Mesendoderm (in vitro differentiated cells): ENCODE data around the gene TCEANC2.

ENCODE experiments used
- DNase-seq: peaks from one replicate; pipeline ENCODE4 v3.0.0; 2013
- H2AK5ac ChIP-seq: 2 replicates; pipeline ENCODE4 v1.6.1; 2013; ENCODE audit warnings: low read length, inconsistent platforms
- H2BK120ac ChIP-seq: 2 replicates; pipeline ENCODE4 v1.6.1; 2013; ENCODE audit warnings: low read depth, mild to moderate bottlenecking, low read length, moderate library complexity, mixed read lengths
- H2BK15ac ChIP-seq: replicated peaks from 2 replicates; pipeline ENCODE4 v1.6.1; 2013; ENCODE audit warnings: low read depth, mild to moderate bottlenecking, moderate library complexity
- H2BK5ac ChIP-seq: 2 replicates; pipeline ENCODE4 v1.6.1; 2013; ENCODE audit warnings: low read length, inconsistent platforms
- H3K18ac ChIP-seq: 2 replicates; pipeline ENCODE4 v1.6.1; 2013; ENCODE audit warnings: mild to moderate bottlenecking, low read length, mixed read lengths
- H3K23ac ChIP-seq: one replicate; pipeline ENCODE4 v1.6.1; 2013; ENCODE audit warnings: low read length
- H3K27ac ChIP-seq: 2 replicates; pipeline ENCODE4 v1.5.1; 2013; ENCODE audit warnings: low read depth, mild to moderate bottlenecking, inconsistent platforms, low read length, moderate library complexity
- H3K27me3 ChIP-seq: 2 replicates; pipeline ENCODE4 v1.6.1; 2013; ENCODE audit warnings: low read length, control low read depth, mild to moderate bottlenecking, inconsistent platforms; ENCODE audit not compliant: insufficient read depth, poor library complexity
- H3K36me3 ChIP-seq: 2 replicates; pipeline ENCODE4 v1.6.1; 2013; ENCODE audit warnings: low read length, inconsistent platforms; ENCODE audit not compliant: control insufficient read depth, insufficient read depth
- H3K4ac ChIP-seq: one replicate; pipeline ENCODE4 v1.6.1; 2013; ENCODE audit warnings: low read depth, mild to moderate bottlenecking, low read length, moderate library complexity
- H3K4me1 ChIP-seq: 2 replicates; pipeline ENCODE4 v1.6.1; 2013; ENCODE audit warnings: low read depth, low read length, inconsistent platforms; ENCODE audit not compliant: control insufficient read depth
- H3K4me2 ChIP-seq: 2 replicates; pipeline ENCODE4 v1.6.1; 2013; ENCODE audit warnings: low read length
- H3K4me3 ChIP-seq: 2 replicates; pipeline ENCODE4 v1.5.1; 2013; ENCODE audit warnings: mild to moderate bottlenecking, low read length
- H3K56ac ChIP-seq: one replicate; pipeline ENCODE4 v1.6.1; 2013; ENCODE audit warnings: low read length
- H3K79me1 ChIP-seq: 2 replicates; pipeline ENCODE4 v1.6.1; 2013; ENCODE audit warnings: low read length, inconsistent platforms
- H3K79me2 ChIP-seq: 2 replicates; pipeline ENCODE4 v1.6.1; 2013; ENCODE audit warnings: mild to moderate bottlenecking, low read length; ENCODE audit not compliant: control insufficient read depth, insufficient read depth
- H3K9ac ChIP-seq: 2 replicates; pipeline ENCODE4 v1.6.1; 2013; ENCODE audit warnings: low read length, inconsistent platforms
- H4K5ac ChIP-seq: one replicate; pipeline ENCODE4 v1.6.1; 2013; ENCODE audit warnings: low read length
- H4K8ac ChIP-seq: one replicate; pipeline ENCODE4 v1.6.1; 2013; ENCODE audit warnings: low read depth, mild to moderate bottlenecking, control low read depth, low read length, moderate library complexity
- WGBS: extraction: QIAGEN DNeasy Blood & Tissue Kit; methylation state at CpG from one replicate; pipeline ENCODE4 v1.1.7; 2013; ENCODE audit warnings: low lambda C conversion rate, missing lambda C conversion rate; ENCODE audit not compliant: insufficient coverage; ENCODE audit errors: extremely low coverage; 5-methylcytosine and 5-hydroxymethylcytosine counted together

Gene TCEANC2

DNA sequence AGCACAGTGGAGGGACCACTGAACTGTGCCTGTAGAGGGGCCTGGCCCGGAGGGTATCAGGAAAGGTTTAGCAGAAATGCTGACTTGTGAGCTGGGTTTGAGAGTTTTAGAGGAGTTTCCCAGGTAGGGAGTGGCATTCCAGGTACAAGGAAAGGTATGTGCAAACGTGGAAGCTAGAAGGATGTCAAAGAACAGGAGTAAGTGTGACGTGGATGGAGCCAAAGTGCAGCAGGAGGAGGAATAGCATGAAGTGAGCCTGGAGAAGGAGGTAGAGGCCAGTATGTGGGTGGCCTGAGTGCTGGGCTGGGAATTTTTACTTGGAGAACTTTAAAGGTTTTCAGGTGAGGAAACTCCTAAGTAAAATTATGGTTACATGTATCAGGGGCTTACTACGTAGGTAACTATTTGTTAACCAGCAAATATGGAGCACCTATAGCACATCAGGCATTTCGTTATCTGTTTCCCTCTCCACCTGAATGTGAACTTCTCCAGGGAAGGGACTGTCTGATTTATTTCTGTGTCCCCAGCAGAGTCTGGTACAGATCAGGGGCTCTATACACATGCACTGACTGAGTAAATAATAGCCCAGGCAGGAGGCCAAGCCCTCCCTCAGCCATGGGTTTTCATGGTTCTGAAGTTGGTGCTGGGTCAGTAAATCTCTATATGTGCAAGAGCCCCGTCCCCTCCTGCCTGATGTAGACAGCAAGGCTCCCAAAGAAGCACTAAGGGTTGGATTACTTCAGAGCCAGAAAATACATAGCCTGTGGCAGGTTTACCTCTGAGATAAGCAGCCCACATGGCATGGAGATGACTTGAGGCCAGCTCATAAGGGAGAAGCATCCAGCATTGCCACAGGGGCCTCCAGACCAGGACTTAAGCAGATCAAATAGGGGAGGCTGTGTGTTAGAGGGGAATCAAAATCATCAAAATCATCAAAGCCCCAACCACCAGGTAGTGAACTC lies 56.0 kb downstream of the TCEANC2 start:
- H3K18ac ChIP-seq = no peak overlapping the region
- no peak overlapping the region for H2BK120ac ChIP-seq
- H2AK5ac ChIP-seq = no peak overlapping the region
- H4K8ac ChIP-seq = no peak overlapping the region
- H3K27ac ChIP-seq = no peak overlapping the region
- no peak overlapping the region for H3K9ac ChIP-seq
- no CpG with 5 or more reads among the region's 6 CpGs for WGBS
- H3K23ac ChIP-seq = no peak overlapping the region
- H2BK5ac ChIP-seq = no peak overlapping the region
- no peaks in the 10 kb centered on the region for H3K79me1 ChIP-seq
- no peaks in the 10 kb centered on the region for H3K79me2 ChIP-seq
- no peak overlapping the region for H3K4ac ChIP-seq
- no peaks in the 10 kb centered on the region for H3K4me1 ChIP-seq
- H4K5ac ChIP-seq = no peak overlapping the region
- no peaks in the 10 kb centered on the region for H3K36me3 ChIP-seq
- H3K4me3 ChIP-seq = no peak overlapping the region
- no peak overlapping the region for H3K4me2 ChIP-seq
- no peak overlapping the region for H3K56ac ChIP-seq
- no peak for DNase-seq
- no peaks in the 10 kb centered on the region for H3K27me3 ChIP-seq
- no peak overlapping the region for H2BK15ac ChIP-seq

DNA sequence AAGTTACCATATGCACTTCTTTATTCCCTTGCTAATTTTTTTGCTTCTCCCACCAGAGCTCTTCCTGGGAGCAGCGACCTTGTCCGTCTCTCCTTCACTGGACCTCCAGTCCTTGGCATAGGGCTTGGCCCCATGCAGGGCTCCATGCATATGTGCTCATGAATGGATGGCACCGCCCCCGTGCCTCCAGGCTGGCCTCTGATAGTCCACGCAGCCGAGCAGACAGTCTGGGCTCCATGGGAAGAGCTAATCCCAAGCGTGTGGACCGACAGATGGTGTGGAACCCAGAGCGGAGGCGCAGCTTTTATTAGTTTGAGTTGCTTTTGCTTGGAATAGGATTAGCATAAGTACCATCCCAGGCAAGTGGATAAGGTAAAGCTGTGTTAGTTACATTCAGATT lies 57.6 kb downstream of the TCEANC2 start:
- H3K4me3 ChIP-seq = no peak overlapping the region
- H3K4ac ChIP-seq = no peak overlapping the region
- H3K27me3 ChIP-seq = no peaks in the 10 kb centered on the region
- no peak for DNase-seq
- no peak overlapping the region for H2AK5ac ChIP-seq
- no peak overlapping the region for H3K27ac ChIP-seq
- no peak overlapping the region for H2BK120ac ChIP-seq
- H3K56ac ChIP-seq = no peak overlapping the region
- H4K8ac ChIP-seq = no peak overlapping the region
- no peak overlapping the region for H4K5ac ChIP-seq
- H2BK15ac ChIP-seq = no peak overlapping the region
- no peaks in the 10 kb centered on the region for H3K4me1 ChIP-seq
- no peak overlapping the region for H3K18ac ChIP-seq
- H3K79me2 ChIP-seq = no peaks in the 10 kb centered on the region
- H3K23ac ChIP-seq = no peak overlapping the region
- no peaks in the 10 kb centered on the region for H3K79me1 ChIP-seq
- no peak overlapping the region for H2BK5ac ChIP-seq
- no peaks in the 10 kb centered on the region for H3K36me3 ChIP-seq
- no peak overlapping the region for H3K4me2 ChIP-seq
- no CpG with 5 or more reads among the region's 10 CpGs for WGBS
- no peak overlapping the region for H3K9ac ChIP-seq

DNA sequence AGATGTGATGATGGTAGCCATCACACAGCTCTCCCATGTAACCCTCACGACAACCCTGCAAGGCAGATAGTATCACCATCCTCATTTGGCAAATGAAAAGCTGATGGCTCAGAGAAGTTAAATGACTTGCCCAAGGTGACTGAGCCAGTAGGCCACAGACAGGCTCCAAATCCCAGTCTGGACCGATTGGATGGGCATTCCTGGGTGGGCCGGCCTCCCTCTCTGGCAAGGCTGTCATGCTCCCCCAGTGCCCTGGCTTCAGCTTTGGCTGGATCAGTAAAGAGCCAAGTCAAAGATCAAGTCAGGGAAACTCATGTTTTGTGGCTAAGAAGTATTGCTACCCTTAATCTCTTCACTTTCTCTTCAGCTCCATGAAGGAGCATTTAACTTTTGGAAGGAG lies 58.2 kb downstream of the TCEANC2 start:
- no peak overlapping the region for H4K8ac ChIP-seq
- H3K23ac ChIP-seq = no peak overlapping the region
- no peak overlapping the region for H2AK5ac ChIP-seq
- no peak overlapping the region for H3K9ac ChIP-seq
- H3K79me2 ChIP-seq = no peaks in the 10 kb centered on the region
- no peak overlapping the region for H3K4ac ChIP-seq
- DNase-seq = no peak
- no peaks in the 10 kb centered on the region for H3K27me3 ChIP-seq
- no peak overlapping the region for H3K4me3 ChIP-seq
- H4K5ac ChIP-seq = no peak overlapping the region
- no peak overlapping the region for H3K56ac ChIP-seq
- H2BK15ac ChIP-seq = no peak overlapping the region
- H3K36me3 ChIP-seq = no peaks in the 10 kb centered on the region
- no peaks in the 10 kb centered on the region for H3K79me1 ChIP-seq
- H2BK5ac ChIP-seq = no peak overlapping the region
- H3K4me2 ChIP-seq = no peak overlapping the region
- H3K4me1 ChIP-seq = no peaks in the 10 kb centered on the region
- no peak overlapping the region for H2BK120ac ChIP-seq
- no CpG with 5 or more reads among the region's 3 CpGs for WGBS
- H3K18ac ChIP-seq = no peak overlapping the region
- H3K27ac ChIP-seq = no peak overlapping the region

DNA sequence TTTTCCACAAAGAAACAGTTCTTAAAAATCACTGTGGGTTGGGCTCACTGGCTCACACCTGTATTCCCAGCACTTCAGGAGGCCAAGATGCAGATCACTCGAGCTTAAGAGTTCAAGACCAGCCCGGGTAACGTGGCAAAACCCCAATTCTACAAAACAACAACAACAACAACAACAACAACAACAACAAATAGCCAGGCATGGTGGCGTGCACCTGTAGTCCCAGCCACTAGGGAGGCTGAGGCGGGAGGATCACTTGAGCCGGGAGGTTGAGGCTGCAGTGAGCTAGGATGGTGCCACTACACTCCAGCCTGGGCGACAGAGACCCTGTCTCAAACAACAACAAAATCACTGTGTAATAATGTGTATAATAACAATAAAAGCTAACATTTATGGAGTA lies 58.6 kb downstream of the TCEANC2 start:
- Histone ChIP-seq H3K18ac (no peak overlapping the region), H3K36me3 (no peaks in the 10 kb centered on the region), H3K4ac (no peak overlapping the region), H3K79me2 (no peaks in the 10 kb centered on the region), H4K8ac (no peak overlapping the region), H3K27ac (no peak overlapping the region), H3K4me3 (no peak overlapping the region), H3K4me1 (no peaks in the 10 kb centered on the region), H2BK15ac (no peak overlapping the region), H3K4me2 (no peak overlapping the region), H3K27me3 (no peaks in the 10 kb centered on the region), H3K56ac (no peak overlapping the region), H2BK120ac (no peak overlapping the region), H2BK5ac (no peak overlapping the region), H2AK5ac (no peak overlapping the region), H3K79me1 (no peaks in the 10 kb centered on the region), H4K5ac (no peak overlapping the region), H3K9ac (no peak overlapping the region), H3K23ac (no peak overlapping the region)
- WGBS = no CpG with 5 or more reads among the region's 7 CpGs
- no peak for DNase-seq

DNA sequence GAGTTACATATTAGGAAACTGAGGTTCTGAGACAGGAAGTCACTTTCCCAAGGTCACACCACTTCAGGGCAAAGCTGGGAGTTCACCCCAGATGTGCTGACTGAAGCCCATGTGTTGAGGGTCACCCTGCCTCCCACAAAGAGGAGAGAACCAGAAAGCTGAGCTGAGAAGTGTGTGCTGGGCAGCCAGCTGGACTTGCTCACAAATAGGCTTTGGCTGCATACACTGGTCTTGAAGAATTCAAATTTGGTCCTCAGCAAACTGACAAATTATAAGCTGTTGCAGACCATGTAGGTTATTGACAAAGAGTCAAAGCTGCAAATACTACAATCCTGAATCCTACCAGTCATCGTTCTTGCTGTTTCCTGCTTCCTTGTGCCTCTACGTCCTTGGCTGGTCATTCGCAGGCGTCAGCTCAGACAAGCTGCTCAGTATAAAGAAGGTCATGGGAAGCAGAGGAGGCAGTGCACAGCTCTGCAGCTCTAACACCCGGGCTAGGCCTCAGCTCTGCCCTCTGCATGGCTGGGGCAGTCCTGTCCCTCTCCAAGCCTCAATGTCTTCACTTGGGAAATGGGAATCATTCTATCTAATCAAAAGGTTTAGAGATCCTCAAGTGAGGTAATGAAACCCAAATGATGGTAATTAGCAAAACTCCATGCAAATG lies 59.4 kb downstream of the TCEANC2 start:
- Histone ChIP-seq H3K56ac (no peak overlapping the region), H3K23ac (no peak overlapping the region), H3K36me3 (no peaks in the 10 kb centered on the region), H3K18ac (no peak overlapping the region), H3K79me2 (no peaks in the 10 kb centered on the region), H3K27me3 (no peaks in the 10 kb centered on the region), H2BK120ac (no peak overlapping the region), H3K27ac (no peak overlapping the region), H4K5ac (no peak overlapping the region), H3K9ac (no peak overlapping the region), H3K4me3 (no peak overlapping the region), H3K4ac (no peak overlapping the region), H4K8ac (no peak overlapping the region), H3K4me1 (no peaks in the 10 kb centered on the region), H2BK5ac (no peak overlapping the region), H3K4me2 (no peak overlapping the region), H2BK15ac (no peak overlapping the region), H3K79me1 (no peaks in the 10 kb centered on the region), H2AK5ac (no peak overlapping the region)
- DNase-seq = no peak
- WGBS = no CpG with 5 or more reads among the region's 5 CpGs
